GM12865 (cell line): ENCODE results near the gene USP24.

Experiments used
- DNase-seq: peaks from one replicate; pipeline ENCODE4 v3.0.0; 2010; ENCODE audit warnings: low read depth
- H3K4me3 ChIP-seq: 2 replicates; pipeline ENCODE4 v1.5.1; 2011; ENCODE audit warnings: mild to moderate bottlenecking, low read depth, low read length, control low read depth
- CTCF ChIP-seq: IDR thresholded peaks from 2 replicates; pipeline ENCODE4 v1.5.1; 2011; ENCODE audit warnings: low read length, control low read depth, low read depth, inconsistent platforms; ENCODE audit not compliant: insufficient read depth; ENCODE audit errors: missing control alignments

USP24 gene

GRCh38 chr1:55244476-55245099 lies 29.4 kb upstream of the USP24 start:
- no peak overlapping the region for H3K4me3 ChIP-seq
- DNase-seq, result no peak
- TF ChIP-seq CTCF, result no peak

- no peak for DNase-seq
- H3K4me3 ChIP-seq, result no peak overlapping the region
- TF ChIP-seq CTCF, result no peak
Measured at GRCh38 chr1:55243655-55244054, 28.5 kb upstream of the USP24 start.

GRCh38 chr1:55239548-55239947 lies 24.4 kb upstream of the USP24 start:
- no peak overlapping the region for H3K4me3 ChIP-seq
- TF ChIP-seq CTCF, result no peak
- DNase-seq, result no peak

- no peak for DNase-seq
- no peak overlapping the region for H3K4me3 ChIP-seq
- no peak for TF ChIP-seq CTCF
Measured at GRCh38 chr1:55235722-55236121, 20.6 kb upstream of the USP24 start.

GRCh38 chr1:55234016-55234415 lies 18.9 kb upstream of the USP24 start:
- TF ChIP-seq CTCF, result no peak

GRCh38 chr1:55233145-55233777 lies 18.1 kb upstream of the USP24 start:
- no peak for DNase-seq
- no peak overlapping the region for H3K4me3 ChIP-seq
- TF ChIP-seq CTCF, result no peak

More at GRCh38 chr1:55234016-55234415, 18.9 kb upstream of the USP24 start:
- H3K4me3 ChIP-seq, result no peak overlapping the region
- no peak for DNase-seq

- H3K4me3 ChIP-seq, result no peak overlapping the region
- no peak for TF ChIP-seq CTCF
- DNase-seq, result no peak
Measured at GRCh38 chr1:55232448-55233144, 17.4 kb upstream of the USP24 start.
